PC-9 (cell line): ENCODE results near the gene DIAPH2. TPM values are rescaled to one million over a fixed set of nuclear protein-coding genes. Genes with fewer than 3 reads are reported as not detected.

Experiments
- BruUV-seq: library from RNA; stranded (reverse); fragments of 400-500 nt; replicated peaks from 2 replicates; lab custom pipeline; 2021; lab: Mats Ljungman, UMichigan
- CTCF ChIA-PET: fragments of 300-600 bp; sonication (Branson Sonifier 250); formaldehyde crosslinking; loops from one replicate; lab custom pipeline; 2022; ENCODE audit warnings: antibody characterized with exemption; lab: Charles Lee
- POLR2A ChIA-PET: fragments of 300-600 bp; sonication (Branson Sonifier 250); formaldehyde crosslinking; loops from one replicate; lab custom pipeline; 2022; ENCODE audit warnings: antibody characterized with exemption; ENCODE audit not compliant: unreplicated experiment; lab: Charles Lee
- DNase-seq, 2 experiments: peaks; one replicate each; pipeline versions ENCODE4 v3.0.0 to v3.0.0-alpha.2; 2015 to 2022; ENCODE audit warnings: mixed read lengths in 1 of 2
- H2AFZ ChIP-seq: fragments of 200-600 bp; sonication (generic); 2 replicates; pipeline ENCODE4 v1.8.1; 2017; ENCODE audit warnings: antibody characterized with exemption
- H3F3A ChIP-seq: fragments of 200-600 bp; sonication (generic); 2 replicates; pipeline ENCODE4 v1.8.1; 2017; ENCODE audit warnings: antibody characterized with exemption, mild to moderate bottlenecking, low read depth; ENCODE audit not compliant: insufficient read depth
- H3K27ac ChIP-seq: fragments of 200-600 bp; sonication (generic); 2 replicates; pipeline ENCODE4 v1.6.1; 2016; ENCODE audit warnings: mixed run types
- H3K27me3 ChIP-seq: fragments of 200-600 bp; sonication (generic); 2 replicates; pipeline ENCODE4 v1.6.1; 2016; ENCODE audit warnings: low read depth, mixed run types; ENCODE audit not compliant: insufficient read depth
- H3K36me3 ChIP-seq: fragments of 200-600 bp; sonication (generic); 2 replicates; pipeline ENCODE4 v1.6.1; 2016; ENCODE audit warnings: low read depth, mixed run types
- H3K4me1 ChIP-seq: fragments of 200-600 bp; sonication (generic); replicated peaks from 2 replicates; pipeline ENCODE4 v1.6.1; 2016; ENCODE audit warnings: mixed run types; ENCODE audit not compliant: insufficient read depth
- H3K4me2 ChIP-seq: fragments of 200-600 bp; sonication (generic); 2 replicates; pipeline ENCODE4 v1.6.1; 2017; ENCODE audit warnings: mixed run types
- H3K4me3 ChIP-seq: fragments of 200-600 bp; sonication (generic); 2 replicates; pipeline ENCODE4 v1.6.1; 2016; ENCODE audit warnings: mixed run types
- H3K79me2 ChIP-seq: fragments of 200-600 bp; sonication (generic); 2 replicates; pipeline ENCODE4 v1.6.1; 2017; ENCODE audit warnings: low read depth, mixed run types
- H3K9me2 ChIP-seq: fragments of 200-600 bp; sonication (generic); 2 replicates; pipeline ENCODE4 v1.8.1; 2017; ENCODE audit warnings: mild to moderate bottlenecking; ENCODE audit not compliant: insufficient read depth
- H3K9me3 ChIP-seq: fragments of 200-600 bp; sonication (generic); 2 replicates; pipeline ENCODE4 v1.8.1; 2016; ENCODE audit warnings: low read depth; ENCODE audit not compliant: insufficient read depth
- H4K20me1 ChIP-seq: fragments of 200-600 bp; sonication (generic); 2 replicates; pipeline ENCODE4 v1.8.1; 2017; ENCODE audit not compliant: insufficient read depth
- EZH2 ChIP-seq: fragments of 200-600 bp; sonication (generic); IDR thresholded peaks from 2 replicates; pipeline ENCODE4 v1.8.0; 2017; ENCODE audit warnings: antibody characterized with exemption, low read depth
- intact Hi-C: fragments of 100-400 bp; cut with micrococcal nuclease; formaldehyde crosslinking; loops from one replicate; pipeline ENCODE4 v1.10.0; 2022; ENCODE audit not compliant: unreplicated experiment
- total RNA-seq: library from RNA; stranded (reverse); gene quantifications from 2 replicates; pipeline ENCODE4 v1.2.3, GENCODE V29; 2021
- TF ChIP-seq, protein P1 (sequence below): fragments of 200-600 bp; sonication (generic); conservative IDR thresholded peaks from 2 replicates; pipeline ENCODE4 v1.6.1; 2017; ENCODE audit warnings: mixed run types, antibody characterized with exemption, mild to moderate bottlenecking, moderate library complexity

DIAPH2 gene
- total RNA-seq, 1 experiment from 2014 or later: 12.0 TPM

DNA sequence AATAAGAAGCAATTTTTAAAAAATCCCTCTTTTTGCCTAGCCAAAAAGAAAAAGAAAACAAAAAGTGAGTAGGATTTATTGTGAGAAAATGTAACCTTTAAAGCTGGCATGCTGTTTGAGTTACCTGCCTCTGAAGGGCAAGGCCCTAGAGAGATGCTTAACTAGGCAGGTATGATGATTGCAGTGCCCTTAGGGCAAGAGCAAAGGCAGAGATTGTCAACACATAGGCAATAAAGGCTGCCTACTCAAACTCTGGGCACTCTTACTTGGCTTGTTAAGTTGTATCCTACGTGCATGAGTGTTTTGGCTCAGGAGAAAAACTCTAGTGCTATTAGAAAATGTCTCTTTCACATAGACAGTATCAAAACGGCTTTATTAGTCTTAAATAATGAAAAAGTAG is 505.0 kb downstream of the DIAPH2 start:
- Histone ChIP-seq H3K9me2 (no peaks in the 10 kb centered on the region), H3K79me2 (no peaks in the 10 kb centered on the region), H3F3A (no peaks in the 10 kb centered on the region), H3K4me3 (no peak overlapping the region), H3K9me3 (no peaks in the 10 kb centered on the region), H4K20me1 (no peaks in the 10 kb centered on the region), H3K4me1 (no peaks in the 10 kb centered on the region), H3K27me3 (no peaks in the 10 kb centered on the region), H3K36me3 (no peaks in the 10 kb centered on the region), H2AFZ (no peak overlapping the region), H3K4me2 (no peak overlapping the region), H3K27ac (no peak overlapping the region)
- ChIA-PET CTCF (no interaction called here), POLR2A (no interaction called here)
- BruUV-seq: no TSS peak
- TF ChIP-seq EZH2: no peak
- TF ChIP-seq, protein P1, sequence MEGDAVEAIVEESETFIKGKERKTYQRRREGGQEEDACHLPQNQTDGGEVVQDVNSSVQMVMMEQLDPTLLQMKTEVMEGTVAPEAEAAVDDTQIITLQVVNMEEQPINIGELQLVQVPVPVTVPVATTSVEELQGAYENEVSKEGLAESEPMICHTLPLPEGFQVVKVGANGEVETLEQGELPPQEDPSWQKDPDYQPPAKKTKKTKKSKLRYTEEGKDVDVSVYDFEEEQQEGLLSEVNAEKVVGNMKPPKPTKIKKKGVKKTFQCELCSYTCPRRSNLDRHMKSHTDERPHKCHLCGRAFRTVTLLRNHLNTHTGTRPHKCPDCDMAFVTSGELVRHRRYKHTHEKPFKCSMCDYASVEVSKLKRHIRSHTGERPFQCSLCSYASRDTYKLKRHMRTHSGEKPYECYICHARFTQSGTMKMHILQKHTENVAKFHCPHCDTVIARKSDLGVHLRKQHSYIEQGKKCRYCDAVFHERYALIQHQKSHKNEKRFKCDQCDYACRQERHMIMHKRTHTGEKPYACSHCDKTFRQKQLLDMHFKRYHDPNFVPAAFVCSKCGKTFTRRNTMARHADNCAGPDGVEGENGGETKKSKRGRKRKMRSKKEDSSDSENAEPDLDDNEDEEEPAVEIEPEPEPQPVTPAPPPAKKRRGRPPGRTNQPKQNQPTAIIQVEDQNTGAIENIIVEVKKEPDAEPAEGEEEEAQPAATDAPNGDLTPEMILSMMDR: no peak
- DNase-seq: no peak
- intact Hi-C loops: no loop called here

- TF ChIP-seq, protein P1: no peak
- no peak for TF ChIP-seq EZH2
- DNase-seq: no peak
- no peaks in the 10 kb centered on the region for H3K27me3 ChIP-seq
- ChIA-PET POLR2A (no interaction called here), CTCF (no interaction called here)
- intact Hi-C loops: no loop called here
- H3K27ac ChIP-seq: no peak overlapping the region
- H3K79me2 ChIP-seq: no peaks in the 10 kb centered on the region
- H3K9me3 ChIP-seq: no peaks in the 10 kb centered on the region
- no peaks in the 10 kb centered on the region for H3F3A ChIP-seq
- BruUV-seq: no TSS peak
- no peak overlapping the region for H3K4me2 ChIP-seq
- no peaks in the 10 kb centered on the region for H4K20me1 ChIP-seq
- no peaks in the 10 kb centered on the region for H3K9me2 ChIP-seq
- no peaks in the 10 kb centered on the region for H3K4me1 ChIP-seq
- H3K4me3 ChIP-seq: no peak overlapping the region
- no peak overlapping the region for H2AFZ ChIP-seq
- no peaks in the 10 kb centered on the region for H3K36me3 ChIP-seq
Observed at GRCh38 chrX:97199501-97199900, 514.9 kb downstream of the DIAPH2 start.

DNA sequence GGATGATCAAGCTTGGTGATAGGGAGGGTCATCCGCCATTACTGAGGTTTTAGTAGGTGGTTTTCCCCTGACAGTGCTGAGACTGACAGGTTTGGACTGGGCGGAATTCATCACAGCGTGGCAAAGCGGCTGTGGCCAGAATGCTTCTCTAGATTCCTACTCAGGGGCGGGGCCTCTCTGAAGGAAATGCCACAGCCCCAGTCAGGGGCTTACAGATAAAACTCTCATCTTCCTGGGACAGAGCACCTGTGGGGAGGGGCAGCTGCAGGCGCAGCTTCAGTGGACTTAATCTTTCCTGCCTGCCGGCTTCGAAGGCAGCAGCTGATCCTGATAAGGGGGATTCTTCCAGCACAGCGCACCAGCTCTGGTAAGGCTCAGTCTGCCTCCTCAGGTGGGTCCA is 515.8 kb downstream of the DIAPH2 start:
- ChIA-PET POLR2A (no interaction called here), CTCF (no interaction called here)
- intact Hi-C loops: no loop called here
- no peak overlapping the region for H2AFZ ChIP-seq
- H3K9me3 ChIP-seq: no peaks in the 10 kb centered on the region
- H3K27ac ChIP-seq: no peak overlapping the region
- no peaks in the 10 kb centered on the region for H4K20me1 ChIP-seq
- H3K4me2 ChIP-seq: no peak overlapping the region
- no peaks in the 10 kb centered on the region for H3K4me1 ChIP-seq
- H3K27me3 ChIP-seq: no peaks in the 10 kb centered on the region
- no peaks in the 10 kb centered on the region for H3K36me3 ChIP-seq
- H3K4me3 ChIP-seq: no peak overlapping the region
- DNase-seq: no peak
- no peaks in the 10 kb centered on the region for H3K79me2 ChIP-seq
- no peaks in the 10 kb centered on the region for H3F3A ChIP-seq
- H3K9me2 ChIP-seq: no peaks in the 10 kb centered on the region
- TF ChIP-seq, protein P1: no peak
- no peak for TF ChIP-seq EZH2
- no TSS peak for BruUV-seq
